Esophagus squamous epithelium (tissue), 5 donors: ENCODE results near the gene HERC5. TPM values are rescaled to one million over a fixed set of nuclear protein-coding genes. Genes with fewer than 3 reads are reported as not detected.
"Not testable (repeated sequence)": the region's sequence is repeated elsewhere in the genome, so short reads cannot be mapped to it uniquely, and the experiment has no call there.

ENCODE experiments used
- DNase-seq: peaks from one replicate; lab custom pipeline; 2025; lab: John Stamatoyannopoulos, UW
- H3K27ac ChIP-seq, 4 donors: fragments of 200-600 bp; sonication (generic); one replicate each; pipeline ENCODE4 v1.5.1; 2016 to 2019; ENCODE audit warnings: mild to moderate bottlenecking in 1 of 4
- H3K27me3 ChIP-seq, 4 donors: fragments of 200-600 bp; sonication (generic); 1 replicate in 3 of 4; 2 replicates in 1 of 4; pipeline versions ENCODE4 v1.5.1 to v1.6.0; 2017 to 2021; ENCODE audit warnings: antibody characterized with exemption in 1 of 4
- H3K36me3 ChIP-seq, 3 donors: fragments of 200-600 bp; sonication (generic); one replicate each; pipeline ENCODE4 v1.5.1; 2016 to 2019
- H3K4me1 ChIP-seq, 3 donors: fragments of 200-600 bp; sonication (generic); one replicate each; pipeline ENCODE4 v1.5.1; 2017 to 2019
- H3K4me3 ChIP-seq, 4 donors: fragments of 200-600 bp; sonication (generic); 1 replicate in 3 of 4; 2 replicates in 1 of 4; pipeline ENCODE4 v1.5.1; 2016 to 2019; ENCODE audit warnings: mild to moderate bottlenecking in 2 of 4, moderate library complexity in 1 of 4
- H3K9me3 ChIP-seq, 3 donors: fragments of 200-600 bp; sonication (generic); one replicate each; pipeline ENCODE4 v1.5.1; 2016 to 2019
- CTCF ChIP-seq, 6 experiments: fragments of 450-650 bp in 4 of 6; fragments of 200-600 bp in 2 of 6; sonication (generic) in 2 of 6; IDR thresholded peaks; one replicate each; pipeline ENCODE4 v1.5.1; 2016 to 2019; ENCODE audit warnings: antibody characterized with exemption in 6 of 6, mild to moderate bottlenecking in 4 of 6, moderate library complexity in 4 of 6
- POLR2A ChIP-seq, 4 donors: fragments of 450-650 bp; IDR thresholded peaks; one replicate each; pipeline ENCODE4 v1.6.1; 2017; ENCODE audit warnings: antibody characterized with exemption in 4 of 4, mild to moderate bottlenecking in 4 of 4, moderate library complexity in 3 of 4
- WGBS, 2 donors: methylation state at CpG; one replicate each; pipeline ENCODE4 v1.1.5; 2018; 5-methylcytosine and 5-hydroxymethylcytosine counted together
- intact Hi-C: fragments of 100-400 bp; cut with DNase I; formaldehyde crosslinking; loops from one replicate; pipeline ENCODE4 v1.15.0; 2022
- total RNA-seq, 4 donors: library from RNA; depleted of rRNA; stranded (reverse); fragments of >200 nt; gene quantifications; one replicate each; pipeline ENCODE4 v1.1.0, GENCODE V29; 2016
- donor health status: DM: yes; HTN: yes; CAD: no.

HERC5 gene
- total RNA-seq, 4 donors from 2014 or later: 0.08 to 4.2 (median 1.7) TPM

GRCh38 chr4:88422403-88422802, 34.5 kb upstream of the HERC5 start:
- Histone ChIP-seq H3K36me3 (peaks cover 0 to 46% (median 0%) of the 10 kb centered on the region in 3 donors), H3K27ac (no peak overlapping the region), H3K4me3 (no peak overlapping the region), H3K4me1 (no peaks in the 10 kb centered on the region), H3K27me3 (no peaks in the 10 kb centered on the region), H3K9me3 (no peaks in the 10 kb centered on the region)
- WGBS, 2 donors: 82 to 86% methylated on average over 2 of the region's 2 CpGs
- intact Hi-C loops: no loop called here
- TF ChIP-seq CTCF (IDR thresholded peaks at IDR 0.05): no peak
- TF ChIP-seq POLR2A (IDR thresholded peaks at IDR 0.05): no peak
- no peak for DNase-seq

- TF ChIP-seq POLR2A (IDR thresholded peaks at IDR 0.05): no peak
- no peak for TF ChIP-seq CTCF (IDR thresholded peaks at IDR 0.05)
- no peak for DNase-seq
- peaks cover 0 to 6% (median 0%) of the 10 kb centered on the region in 3 donors for H3K9me3 ChIP-seq
- H3K4me1 ChIP-seq: no peaks in the 10 kb centered on the region
- intact Hi-C loops: no loop called here
- WGBS, 2 donors: 18 to 71% methylated on average over 1 of the region's 1 CpG
- H3K4me3 ChIP-seq: no peak overlapping the region
- peaks cover 0 to 72% (median 8%) of the 10 kb centered on the region in 3 donors for H3K36me3 ChIP-seq
- H3K27me3 ChIP-seq: no peaks in the 10 kb centered on the region
- no peak overlapping the region for H3K27ac ChIP-seq
These were observed 27.5 kb upstream of the HERC5 start for GRCh38 chr4:88429401-88429800.

- Histone ChIP-seq H3K9me3 (peaks cover 0 to 6% (median 0%) of the 10 kb centered on the region in 3 donors), H3K4me1 (peaks cover 0 to 8% (median 0%) of the 10 kb centered on the region in 3 donors), H3K27me3 (no peaks in the 10 kb centered on the region), H3K27ac (no peak overlapping the region), H3K36me3 (peaks cover 0 to 87% (median 8%) of the 10 kb centered on the region in 3 donors), H3K4me3 (no peak overlapping the region)
- TF ChIP-seq POLR2A (IDR thresholded peaks at IDR 0.05) (no peak), CTCF (IDR thresholded peaks at IDR 0.05) (no peak)
- no peak for DNase-seq
- intact Hi-C loops: no loop called here
- WGBS, 2 donors: 95 to 97% methylated on average over 1 of the region's 1 CpG
These were observed 20.8 kb upstream of the HERC5 start for GRCh38 chr4:88435987-88436693.

- intact Hi-C loops, H3K27ac ChIP-seq, H3K4me1 ChIP-seq, H3K27me3 ChIP-seq, DNase-seq, H3K9me3 ChIP-seq, H3K4me3 ChIP-seq: not testable (repeated sequence)
- WGBS, 2 donors: 90 to 91% methylated on average over 3 to 4 of the region's 4 CpGs
- H3K36me3 ChIP-seq: peaks cover 0 to 87% (median 12%) of the 10 kb centered on the region in 3 donors
These were observed 19.0 kb upstream of the HERC5 start for GRCh38 chr4:88437873-88438272.

GRCh38 chr4:88439161-88439760, 17.7 kb upstream of the HERC5 start:
- Histone ChIP-seq H3K27ac (no peak overlapping the region), H3K9me3 (no peaks in the 10 kb centered on the region), H3K36me3 (peaks cover 0 to 79% (median 5%) of the 10 kb centered on the region in 3 donors), H3K4me3 (no peak overlapping the region), H3K27me3 (no peaks in the 10 kb centered on the region), H3K4me1 (peaks cover 0 to 8% (median 0%) of the 10 kb centered on the region in 3 donors)
- no peak for TF ChIP-seq POLR2A (IDR thresholded peaks at IDR 0.05)
- intact Hi-C loops: no loop called here
- WGBS, 2 donors: 90 to 93% methylated on average over 3 of the region's 3 CpGs
- DNase-seq: no peak

GRCh38 chr4:88440146-88440545, 16.8 kb upstream of the HERC5 start:
- 75 to 93% methylated on average over 1 of the region's 1 CpG for WGBS, 2 donors
- no peak for TF ChIP-seq CTCF (IDR thresholded peaks at IDR 0.05)
- TF ChIP-seq POLR2A (IDR thresholded peaks at IDR 0.05): no peak
- intact Hi-C loops: no loop called here
- Histone ChIP-seq H3K27ac (no peak overlapping the region), H3K4me1 (peaks cover 0 to 8% (median 0%) of the 10 kb centered on the region in 3 donors), H3K4me3 (no peak overlapping the region), H3K36me3 (peaks cover 0 to 73% (median 5%) of the 10 kb centered on the region in 3 donors), H3K9me3 (no peaks in the 10 kb centered on the region), H3K27me3 (no peaks in the 10 kb centered on the region)
- no peak for DNase-seq
